ENCODE results near the gene EGLN2. TPM values are rescaled to one million over a fixed set of nuclear protein-coding genes. Genes with fewer than 3 reads are reported as not detected.

EGLN2 gene
- total RNA-seq, 1 donor from 2014 or later, result 142 TPM

GRCh38 chr19:40776932-40777644 is 21.9 kb upstream of the EGLN2 start:
- H3K27me3 Mint-ChIP-seq (ENCODE audit: unreplicated experiment), result peaks cover 4% of the 10 kb centered on the region
- H3K9me3 Mint-ChIP-seq (ENCODE audit: unreplicated experiment), result peaks cover 13% of the 10 kb centered on the region
- H3K4me3 Mint-ChIP-seq (ENCODE audit: unreplicated experiment), result peak overlapping the region; percentile 93
- no peak for TF ChIP-seq CTCF (IDR thresholded peaks at IDR 0.05; ENCODE audit: partially characterized antibody, unreplicated experiment)
- H3K36me3 Mint-ChIP-seq (ENCODE audit: unreplicated experiment), result no peaks in the 10 kb centered on the region
- peaks cover 7% of the 10 kb centered on the region for H3K4me1 Mint-ChIP-seq (ENCODE audit: low read depth, unreplicated experiment)
- DNase-seq, result peak; percentile 88
- H3K27ac Mint-ChIP-seq (ENCODE audit: unreplicated experiment), result peak overlapping the region; percentile 99

- Mint-ChIP-seq H3K9me3 (ENCODE audit: unreplicated experiment) (peaks cover 13% of the 10 kb centered on the region), H3K4me3 (ENCODE audit: unreplicated experiment) (peak overlapping the region; percentile 93), H3K36me3 (ENCODE audit: unreplicated experiment) (no peaks in the 10 kb centered on the region), H3K4me1 (ENCODE audit: low read depth, unreplicated experiment) (peaks cover 7% of the 10 kb centered on the region), H3K27ac (ENCODE audit: unreplicated experiment) (peak overlapping the region; percentile 99), H3K27me3 (ENCODE audit: unreplicated experiment) (peaks cover 4% of the 10 kb centered on the region)
- DNase-seq, result no peak
- no peak for TF ChIP-seq CTCF (IDR thresholded peaks at IDR 0.05; ENCODE audit: partially characterized antibody, unreplicated experiment)
These were observed 21.4 kb upstream of the EGLN2 start for GRCh38 chr19:40777645-40777936.

GRCh38 chr19:40777937-40778705 is 20.9 kb upstream of the EGLN2 start, which contains the start of gene RAB4B:
TSS of gene RAB4B (plus strand) at chr19:40778247. CDS start at chr19:40778376, 129 bp downstream.
- Mint-ChIP-seq H3K36me3 (ENCODE audit: unreplicated experiment) (no peaks in the 10 kb centered on the region), H3K27me3 (ENCODE audit: unreplicated experiment) (peaks cover 4% of the 10 kb centered on the region), H3K27ac (ENCODE audit: unreplicated experiment) (peak within 1 kb of the TSS; percentile 99), H3K4me1 (ENCODE audit: low read depth, unreplicated experiment) (peaks cover 7% of the 10 kb centered on the region), H3K9me3 (ENCODE audit: unreplicated experiment) (peaks cover 13% of the 10 kb centered on the region), H3K4me3 (ENCODE audit: unreplicated experiment) (peak within 1 kb of the TSS; percentile 93)
- TF ChIP-seq CTCF (IDR thresholded peaks at IDR 0.05; ENCODE audit: partially characterized antibody, unreplicated experiment), result no peak
- peak; percentile 100 for DNase-seq

- peaks cover 13% of the 10 kb centered on the region for H3K9me3 Mint-ChIP-seq (ENCODE audit: unreplicated experiment)
- peak overlapping the region; percentile 93 for H3K4me3 Mint-ChIP-seq (ENCODE audit: unreplicated experiment)
- peaks cover 7% of the 10 kb centered on the region for H3K27me3 Mint-ChIP-seq (ENCODE audit: unreplicated experiment)
- no peaks in the 10 kb centered on the region for H3K36me3 Mint-ChIP-seq (ENCODE audit: unreplicated experiment)
- H3K27ac Mint-ChIP-seq (ENCODE audit: unreplicated experiment), result peak overlapping the region; percentile 86
- peaks cover 7% of the 10 kb centered on the region for H3K4me1 Mint-ChIP-seq (ENCODE audit: low read depth, unreplicated experiment)
- DNase-seq, result no peak
- no peak for TF ChIP-seq CTCF (IDR thresholded peaks at IDR 0.05; ENCODE audit: partially characterized antibody, unreplicated experiment)
These were observed 20.2 kb upstream of the EGLN2 start for GRCh38 chr19:40778706-40779284.

Measured in glutamatergic neuron (in vitro differentiated cells).